Mucosa of stomach (tissue), 1 donor: ENCODE measurements around the gene CAB39L.
A peak's percentile ranks its signal among the peaks of the same experiment; 100 is the strongest.

Source experiments
- H3K27me3 ChIP-seq: one replicate; pipeline ENCODE4 v1.7.0; 2013; ENCODE audit warnings: mild to moderate bottlenecking, low read length; ENCODE audit not compliant: control insufficient read depth, insufficient read depth
- H3K36me3 ChIP-seq: one replicate; pipeline ENCODE4 v1.7.0; 2013; ENCODE audit warnings: low read length; ENCODE audit not compliant: control insufficient read depth, insufficient read depth
- H3K4me1 ChIP-seq: one replicate; pipeline ENCODE4 v1.7.0; 2013; ENCODE audit warnings: mild to moderate bottlenecking, low read length; ENCODE audit not compliant: control insufficient read depth, insufficient read depth
- H3K4me3 ChIP-seq: one replicate; pipeline ENCODE4 v1.7.0; 2013; ENCODE audit warnings: low read length
- H3K9ac ChIP-seq: one replicate; pipeline ENCODE4 v1.7.0; 2013; ENCODE audit warnings: mild to moderate bottlenecking, low read length, moderate library complexity
- H3K9me3 ChIP-seq: one replicate; pipeline ENCODE4 v1.7.0; 2013; ENCODE audit warnings: mild to moderate bottlenecking, low read length, moderate library complexity; ENCODE audit not compliant: control insufficient read depth
- donor health status: Pancreatic carcinoma.

CAB39L gene

DNA sequence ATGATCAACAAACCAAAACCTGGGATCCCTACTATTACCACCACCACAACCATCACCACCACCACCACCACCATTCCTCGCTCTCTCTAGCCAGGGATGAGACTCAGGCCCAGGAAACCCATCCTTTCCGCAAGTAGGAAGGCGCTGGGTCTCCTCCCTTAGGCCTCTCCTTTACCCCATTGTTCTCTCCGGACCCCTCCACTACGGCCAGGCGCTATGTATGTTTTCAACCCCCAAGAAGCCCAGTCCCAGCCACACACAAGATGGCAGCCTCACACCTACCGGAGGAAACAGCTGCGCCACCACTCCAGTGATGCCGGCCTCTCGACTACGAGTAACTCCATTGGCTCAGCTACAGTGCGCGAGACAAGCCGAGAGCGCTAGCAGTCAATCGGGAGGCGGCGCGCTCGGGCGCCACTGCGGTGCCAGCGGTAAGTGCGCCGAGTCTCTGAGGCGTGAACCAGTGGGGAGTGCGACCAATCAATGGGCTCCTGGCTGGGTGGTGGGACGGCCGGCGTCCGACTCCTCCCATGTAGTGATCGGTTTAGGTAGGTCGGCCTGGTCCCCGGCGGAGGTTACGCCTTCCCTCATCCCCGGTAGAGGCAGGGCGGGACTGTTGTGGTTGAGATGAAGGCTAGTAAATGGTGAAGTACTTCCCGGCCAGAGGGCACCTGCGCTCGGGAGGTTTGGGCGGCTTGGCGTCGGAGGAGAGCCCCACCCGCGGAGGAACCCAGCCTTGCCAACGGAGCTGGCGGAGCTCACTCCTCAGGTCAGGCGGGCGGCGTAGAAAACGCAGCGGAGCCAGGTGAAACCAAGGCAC, at the start of gene CAB39L, which contains the start of gene SETDB2:
TSS of gene CAB39L (minus strand) at position 361 of the 820 bp plus-strand sequence. CDS start 61,154 bp downstream, outside the sequence.
TSS of gene SETDB2 (plus strand) at position 571 of the 820 bp plus-strand sequence. CDS start 7,620 bp downstream, outside the sequence.
- no peaks in the 10 kb centered on the region for H3K27me3 ChIP-seq
- H3K36me3 ChIP-seq = no peaks in the 10 kb centered on the region
- H3K4me3 ChIP-seq = peak within 1 kb of the TSS; percentile 68
- H3K9ac ChIP-seq = peak within 1 kb of the TSS; percentile 90
- H3K4me1 ChIP-seq = no peaks in the 10 kb centered on the region
- no peaks in the 10 kb centered on the region for H3K9me3 ChIP-seq

DNA sequence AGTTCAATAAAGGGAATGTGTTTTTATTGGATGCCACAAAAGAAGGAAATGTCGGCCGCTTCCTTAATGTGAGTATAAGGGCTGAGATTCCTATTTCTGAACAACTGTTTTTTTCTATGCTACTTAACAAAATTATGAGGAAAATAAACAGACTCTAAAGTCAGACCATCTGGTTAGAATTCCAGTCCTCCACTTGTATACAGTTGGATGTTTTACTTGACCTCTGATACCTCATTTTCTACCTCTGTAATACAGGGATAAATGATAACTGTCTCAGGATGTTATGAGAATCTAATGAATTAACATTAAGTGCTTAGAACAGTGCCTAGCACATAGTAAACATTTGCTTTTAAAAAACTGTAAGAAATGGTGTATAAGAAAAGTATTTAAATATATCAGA, 44.7 kb upstream of the CAB39L start:
- Histone ChIP-seq H3K9ac (no peak overlapping the region), H3K4me1 (no peaks in the 10 kb centered on the region), H3K27me3 (no peaks in the 10 kb centered on the region), H3K4me3 (no peak overlapping the region), H3K36me3 (no peaks in the 10 kb centered on the region), H3K9me3 (no peaks in the 10 kb centered on the region)

DNA sequence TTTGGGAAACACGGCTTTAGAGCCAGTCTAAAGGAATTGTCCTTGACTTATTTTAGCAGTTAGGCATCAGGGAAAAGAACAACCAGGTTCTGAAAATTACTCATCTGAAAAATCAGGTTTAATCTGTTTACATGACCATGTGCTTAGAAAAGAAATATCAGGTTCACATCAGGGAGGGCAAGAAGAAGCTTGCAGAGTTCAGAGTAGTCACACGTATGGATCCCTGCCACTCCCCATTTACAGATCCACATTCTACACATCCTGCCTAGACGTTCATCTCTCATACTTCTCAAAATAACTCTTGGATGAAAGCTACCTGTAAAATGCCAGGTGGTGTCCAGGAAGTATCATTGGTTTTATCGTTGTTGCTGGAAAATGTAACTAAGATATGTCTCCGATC, 37.9 kb upstream of the CAB39L start:
- Histone ChIP-seq H3K4me3 (no peak overlapping the region), H3K9me3 (no peaks in the 10 kb centered on the region), H3K4me1 (no peaks in the 10 kb centered on the region), H3K36me3 (no peaks in the 10 kb centered on the region), H3K9ac (no peak overlapping the region), H3K27me3 (no peaks in the 10 kb centered on the region)

DNA sequence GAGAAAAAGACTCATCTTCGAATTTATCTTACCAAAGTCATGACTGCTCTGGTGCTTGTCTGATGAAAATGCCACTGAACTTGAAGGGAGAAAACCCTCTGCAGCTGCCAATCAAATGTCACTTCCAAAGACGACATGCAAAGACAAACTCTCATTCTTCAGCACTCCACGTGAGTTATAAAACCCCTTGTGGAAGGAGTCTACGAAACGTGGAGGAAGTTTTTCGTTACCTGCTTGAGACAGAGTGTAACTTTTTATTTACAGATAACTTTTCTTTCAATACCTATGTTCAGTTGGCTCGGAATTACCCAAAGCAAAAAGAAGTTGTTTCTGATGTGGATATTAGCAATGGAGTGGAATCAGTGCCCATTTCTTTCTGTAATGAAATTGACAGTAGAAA, 32.7 kb upstream of the CAB39L start:
- Histone ChIP-seq H3K9ac (no peak overlapping the region), H3K9me3 (no peaks in the 10 kb centered on the region), H3K4me3 (no peak overlapping the region), H3K36me3 (no peaks in the 10 kb centered on the region), H3K4me1 (no peaks in the 10 kb centered on the region), H3K27me3 (no peaks in the 10 kb centered on the region)

DNA sequence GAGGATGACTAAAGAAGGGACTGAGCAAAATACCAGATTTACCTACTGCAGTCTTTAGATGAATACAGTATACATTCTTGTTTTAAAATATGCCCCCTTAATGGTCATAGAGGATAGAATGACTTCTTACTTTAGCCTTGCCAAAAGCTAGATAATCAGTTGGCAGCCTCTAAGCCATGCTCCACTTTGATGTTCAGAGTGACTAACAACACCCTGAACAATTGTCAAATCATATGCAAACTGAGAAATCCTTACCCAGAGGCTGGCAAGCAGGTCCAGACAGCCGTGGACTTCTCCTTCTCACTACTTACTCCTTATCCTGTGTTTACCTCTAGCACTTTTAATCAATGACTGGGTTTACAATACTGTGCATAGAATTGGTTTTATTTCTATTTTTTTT, 28.3 kb upstream of the CAB39L start:
- no peaks in the 10 kb centered on the region for H3K27me3 ChIP-seq
- no peak overlapping the region for H3K4me3 ChIP-seq
- no peak overlapping the region for H3K9ac ChIP-seq
- no peaks in the 10 kb centered on the region for H3K36me3 ChIP-seq
- no peaks in the 10 kb centered on the region for H3K9me3 ChIP-seq
- H3K4me1 ChIP-seq = no peaks in the 10 kb centered on the region

DNA sequence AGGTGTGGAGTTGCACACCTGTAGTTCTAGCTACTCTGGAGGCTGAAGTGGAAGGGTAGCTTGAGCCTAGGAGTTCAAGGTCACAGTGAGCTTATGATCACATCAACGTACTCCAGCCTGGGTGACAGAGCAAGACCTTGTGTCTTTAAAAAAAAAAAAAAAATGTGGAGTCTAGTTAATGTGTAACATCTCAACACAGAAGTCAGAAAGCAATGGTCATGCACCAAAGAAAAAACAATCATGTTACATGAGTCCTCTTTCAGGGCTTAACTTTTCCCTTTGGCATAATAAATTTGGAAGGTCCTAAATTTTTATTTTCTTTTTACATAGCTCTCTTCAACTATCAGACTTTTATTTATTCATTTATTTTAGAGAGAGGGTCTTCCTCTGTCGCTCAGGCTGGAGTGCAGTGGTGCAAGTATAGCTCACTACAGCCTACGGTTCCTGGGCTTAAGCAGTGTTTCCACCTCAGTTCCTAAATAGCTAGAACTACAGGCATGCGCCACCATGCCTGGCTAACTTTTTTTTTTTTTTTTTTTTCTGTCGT, 22.5 kb upstream of the CAB39L start:
- Histone ChIP-seq H3K36me3 (peaks cover 4% of the 10 kb centered on the region), H3K9ac (no peak overlapping the region), H3K4me1 (no peaks in the 10 kb centered on the region), H3K27me3 (no peaks in the 10 kb centered on the region), H3K4me3 (no peak overlapping the region), H3K9me3 (no peaks in the 10 kb centered on the region)

DNA sequence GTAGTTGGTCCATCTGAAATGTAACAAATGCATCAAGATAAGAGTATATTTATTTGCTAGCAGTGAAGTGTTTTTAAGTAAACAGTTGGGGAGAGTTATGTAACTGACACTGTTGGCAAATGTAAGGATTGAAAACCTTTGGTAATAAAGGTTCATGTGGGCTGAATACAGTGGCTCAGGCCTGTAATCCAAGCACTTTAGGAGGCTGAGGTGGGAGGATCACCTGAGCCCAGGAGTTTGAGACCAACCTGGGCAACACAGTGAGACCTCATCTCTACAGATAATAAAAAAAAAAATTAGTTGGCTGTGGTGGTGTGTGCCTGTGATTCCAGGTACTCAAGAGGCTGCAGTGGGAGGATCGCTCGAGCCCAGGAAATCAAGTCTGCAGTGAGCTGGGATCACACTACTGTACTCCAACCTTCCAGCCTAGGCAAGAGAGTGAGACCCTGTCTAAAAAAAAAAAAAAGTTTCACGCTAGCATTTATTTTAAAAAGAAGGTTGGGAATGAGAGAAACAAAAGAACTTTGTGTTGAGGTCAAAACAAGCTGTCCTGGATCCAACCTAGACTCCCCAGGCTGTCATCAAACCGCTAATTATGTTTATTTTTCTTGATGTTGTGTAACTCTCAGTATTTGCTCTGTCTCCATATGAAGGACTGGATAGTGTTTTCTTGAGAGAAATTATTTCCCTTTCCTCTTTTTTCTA, 20.9 kb upstream of the CAB39L start:
- Histone ChIP-seq H3K27me3 (no peaks in the 10 kb centered on the region), H3K4me3 (no peak overlapping the region), H3K4me1 (no peaks in the 10 kb centered on the region), H3K9me3 (no peaks in the 10 kb centered on the region), H3K36me3 (peaks cover 4% of the 10 kb centered on the region), H3K9ac (no peak overlapping the region)

DNA sequence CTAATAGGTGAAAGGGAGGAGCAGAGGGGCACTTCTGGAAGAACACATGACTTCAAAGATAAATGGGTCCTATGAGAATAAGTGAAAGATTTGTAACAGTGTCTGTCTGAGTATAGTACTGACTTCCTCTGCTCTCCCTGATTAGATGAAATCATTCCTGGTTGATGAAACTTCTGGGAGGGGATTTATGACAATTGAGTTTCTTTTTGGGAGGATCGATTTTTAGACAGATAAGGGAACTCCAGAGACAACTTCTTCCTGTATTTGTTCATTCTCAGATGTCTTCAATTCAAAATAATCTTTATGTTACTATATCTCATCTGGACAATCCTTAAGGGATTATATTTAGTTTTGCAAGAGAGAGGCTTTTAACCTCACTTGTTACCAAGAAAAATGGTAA, 20.2 kb upstream of the CAB39L start:
- H3K9me3 ChIP-seq = no peaks in the 10 kb centered on the region
- H3K9ac ChIP-seq = no peak overlapping the region
- H3K4me3 ChIP-seq = no peak overlapping the region
- H3K27me3 ChIP-seq = no peaks in the 10 kb centered on the region
- H3K4me1 ChIP-seq = no peaks in the 10 kb centered on the region
- peaks cover 4% of the 10 kb centered on the region for H3K36me3 ChIP-seq

DNA sequence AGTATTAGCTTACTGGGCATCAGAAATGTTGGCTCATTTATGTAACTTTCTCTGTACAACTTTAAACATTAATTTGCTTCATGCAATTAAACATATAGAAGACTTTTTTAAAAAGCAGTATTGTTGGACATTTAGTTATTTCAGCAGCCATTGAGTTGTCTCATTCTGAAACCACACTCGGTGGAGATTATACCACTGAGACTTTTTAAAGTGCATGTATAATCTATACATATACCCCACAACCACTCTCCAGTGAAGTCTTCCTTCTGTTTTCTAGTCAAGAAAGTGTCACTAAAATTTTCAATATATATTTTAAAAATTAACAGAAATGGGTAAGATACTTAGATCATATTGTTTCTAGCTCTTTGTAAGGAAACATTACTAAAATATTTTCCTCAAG, 15.7 kb upstream of the CAB39L start:
- Histone ChIP-seq H3K36me3 (peaks cover 4% of the 10 kb centered on the region), H3K4me1 (no peaks in the 10 kb centered on the region), H3K9ac (no peak overlapping the region), H3K9me3 (no peaks in the 10 kb centered on the region), H3K27me3 (no peaks in the 10 kb centered on the region), H3K4me3 (no peak overlapping the region)

DNA sequence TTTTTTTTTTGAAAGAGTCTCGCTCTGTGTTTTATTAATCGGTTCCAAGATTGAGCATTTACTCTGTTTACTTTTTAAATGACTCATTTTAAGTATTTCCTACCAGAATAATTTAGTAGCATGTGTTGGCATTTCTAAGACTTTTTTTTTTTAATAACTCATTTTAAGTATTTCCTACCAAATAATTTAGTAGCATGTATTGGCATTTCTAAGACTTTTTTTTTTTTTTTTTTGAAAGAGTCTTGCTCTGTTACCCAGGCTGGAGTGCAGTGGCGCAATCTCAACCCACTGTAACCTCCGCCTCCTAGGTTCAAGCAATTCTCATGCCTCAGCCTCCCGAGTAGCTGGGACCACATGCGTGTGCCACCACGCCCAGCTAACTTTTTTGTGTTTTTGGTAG, 13.4 kb upstream of the CAB39L start:
- Histone ChIP-seq H3K9ac (no peak overlapping the region), H3K36me3 (no peaks in the 10 kb centered on the region), H3K9me3 (no peaks in the 10 kb centered on the region), H3K27me3 (no peaks in the 10 kb centered on the region), H3K4me1 (no peaks in the 10 kb centered on the region), H3K4me3 (no peak overlapping the region)

DNA sequence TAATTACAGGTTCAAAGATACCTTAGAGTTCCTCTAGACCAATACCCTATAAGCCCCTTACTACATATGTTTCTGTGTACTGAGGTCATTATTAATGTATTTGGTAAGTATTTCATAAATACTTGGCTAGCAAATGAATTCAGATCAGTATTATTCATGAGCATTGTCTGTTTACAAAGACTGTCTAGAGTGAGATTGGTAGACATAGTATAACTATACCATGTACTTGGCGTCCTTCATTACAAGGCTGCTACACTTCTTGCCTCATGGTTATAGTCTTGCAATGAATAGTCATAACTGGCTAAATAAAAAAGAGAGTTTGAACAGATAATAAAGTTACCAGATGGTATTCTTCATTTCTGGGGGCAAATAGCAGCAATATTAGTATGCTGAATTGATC, 12.3 kb upstream of the CAB39L start:
- Histone ChIP-seq H3K9me3 (no peaks in the 10 kb centered on the region), H3K4me1 (no peaks in the 10 kb centered on the region), H3K27me3 (no peaks in the 10 kb centered on the region), H3K36me3 (no peaks in the 10 kb centered on the region), H3K4me3 (no peak overlapping the region), H3K9ac (no peak overlapping the region)

DNA sequence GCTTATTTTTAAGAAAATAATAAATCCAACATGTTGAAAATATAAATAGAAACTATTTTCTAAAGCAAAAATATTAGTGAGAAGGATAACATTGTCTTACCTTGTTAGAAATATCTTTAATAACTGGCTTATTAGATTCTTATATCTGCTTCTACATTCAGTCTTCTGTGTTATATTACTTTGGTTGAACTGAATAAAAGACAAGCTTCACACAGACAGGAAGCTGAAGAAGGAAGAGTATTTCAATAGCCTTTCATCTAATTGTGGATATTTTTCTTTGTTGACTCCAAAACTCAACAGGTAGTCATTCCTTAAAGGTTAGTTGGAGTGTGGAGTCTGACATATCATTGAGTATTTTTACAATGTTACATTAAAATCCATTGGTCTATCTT, 11.1 kb upstream of the CAB39L start:
- Histone ChIP-seq H3K4me3 (no peak overlapping the region), H3K9me3 (no peaks in the 10 kb centered on the region), H3K36me3 (no peaks in the 10 kb centered on the region), H3K9ac (no peak overlapping the region), H3K27me3 (no peaks in the 10 kb centered on the region), H3K4me1 (no peaks in the 10 kb centered on the region)
